Measurements from ENCODE around the gene PAIP2B. TPM values are rescaled to one million over a fixed set of nuclear protein-coding genes. Genes with fewer than 3 reads are reported as not detected.

The PAIP2B gene
- total and polyA plus RNA-seq, 4 donors: 1.4 to 10.4 (median 6.0) TPM

GRCh38 chr2:71208756-71209155 is 18.1 kb downstream of the PAIP2B start:
- TF ChIP-seq, protein P1, sequence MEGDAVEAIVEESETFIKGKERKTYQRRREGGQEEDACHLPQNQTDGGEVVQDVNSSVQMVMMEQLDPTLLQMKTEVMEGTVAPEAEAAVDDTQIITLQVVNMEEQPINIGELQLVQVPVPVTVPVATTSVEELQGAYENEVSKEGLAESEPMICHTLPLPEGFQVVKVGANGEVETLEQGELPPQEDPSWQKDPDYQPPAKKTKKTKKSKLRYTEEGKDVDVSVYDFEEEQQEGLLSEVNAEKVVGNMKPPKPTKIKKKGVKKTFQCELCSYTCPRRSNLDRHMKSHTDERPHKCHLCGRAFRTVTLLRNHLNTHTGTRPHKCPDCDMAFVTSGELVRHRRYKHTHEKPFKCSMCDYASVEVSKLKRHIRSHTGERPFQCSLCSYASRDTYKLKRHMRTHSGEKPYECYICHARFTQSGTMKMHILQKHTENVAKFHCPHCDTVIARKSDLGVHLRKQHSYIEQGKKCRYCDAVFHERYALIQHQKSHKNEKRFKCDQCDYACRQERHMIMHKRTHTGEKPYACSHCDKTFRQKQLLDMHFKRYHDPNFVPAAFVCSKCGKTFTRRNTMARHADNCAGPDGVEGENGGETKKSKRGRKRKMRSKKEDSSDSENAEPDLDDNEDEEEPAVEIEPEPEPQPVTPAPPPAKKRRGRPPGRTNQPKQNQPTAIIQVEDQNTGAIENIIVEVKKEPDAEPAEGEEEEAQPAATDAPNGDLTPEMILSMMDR (IDR thresholded peaks at IDR 0.05; ENCODE audit: control extremely low read depth, extremely low read depth): no peak
- Histone ChIP-seq H3K9ac (ENCODE audit: insufficient read depth in 1 of 2, low read length in 2 of 2) (no peak overlapping the region), H3K27ac (ENCODE audit: low read depth in 1 of 2, low read length in 1 of 2) (no peak overlapping the region), H3K9me3 (ENCODE audit: control insufficient read depth in 4 of 4, insufficient read depth in 3 of 4, low read length in 3 of 4) (peaks cover 0 to 2% (median 0%) of the 10 kb centered on the region in 4 donors), H3K4me1 (ENCODE audit: control insufficient read depth in 5 of 5, insufficient read depth in 5 of 5, low read length in 5 of 5) (peaks cover 0 to 4% (median 0%) of the 10 kb centered on the region in 5 donors), H3K27me3 (ENCODE audit: control insufficient read depth in 3 of 3, insufficient read depth in 3 of 3, low read length in 2 of 3) (no peaks in the 10 kb centered on the region), H3K36me3 (ENCODE audit: control insufficient read depth in 4 of 4, insufficient read depth in 4 of 4, low read length in 4 of 4) (peaks cover 0 to 2% (median 0%) of the 10 kb centered on the region in 4 donors), H3K4me3 (no peak overlapping the region)
- DNase-seq: no peak
- WGBS, 2 donors: 43 to 76% methylated on average over 2 of the region's 2 CpGs
- ATAC-seq (ENCODE audit: insufficient read depth, low FRiP score): no peak

GRCh38 chr2:71207601-71208000 is 19.3 kb downstream of the PAIP2B start:
- no peak overlapping the region for H3K27ac ChIP-seq (ENCODE audit: low read depth in 1 of 2, low read length in 1 of 2)
- H3K9ac ChIP-seq (ENCODE audit: insufficient read depth in 1 of 2, low read length in 2 of 2): no peak overlapping the region
- ATAC-seq (ENCODE audit: insufficient read depth, low FRiP score): no peak
- H3K27me3 ChIP-seq (ENCODE audit: control insufficient read depth in 3 of 3, insufficient read depth in 3 of 3, low read length in 2 of 3): no peaks in the 10 kb centered on the region
- H3K4me1 ChIP-seq (ENCODE audit: control insufficient read depth in 5 of 5, insufficient read depth in 5 of 5, low read length in 5 of 5): peaks cover 0 to 4% (median 0%) of the 10 kb centered on the region in 5 donors
- H3K36me3 ChIP-seq (ENCODE audit: control insufficient read depth in 4 of 4, insufficient read depth in 4 of 4, low read length in 4 of 4): peaks cover 0 to 2% (median 0%) of the 10 kb centered on the region in 4 donors
- WGBS, 2 donors: 86 to 89% methylated on average over 1 of the region's 1 CpG
- H3K9me3 ChIP-seq (ENCODE audit: control insufficient read depth in 4 of 4, insufficient read depth in 3 of 4, low read length in 3 of 4): peaks cover 0 to 2% (median 0%) of the 10 kb centered on the region in 4 donors
- no peak for DNase-seq
- no peak overlapping the region for H3K4me3 ChIP-seq
- TF ChIP-seq, protein P1 (IDR thresholded peaks at IDR 0.05; ENCODE audit: control extremely low read depth, extremely low read depth): no peak

GRCh38 chr2:71206271-71206670 is 20.6 kb downstream of the PAIP2B start:
- no peak for DNase-seq
- Histone ChIP-seq H3K4me3 (no peak overlapping the region), H3K9ac (ENCODE audit: insufficient read depth in 1 of 2, low read length in 2 of 2) (no peak overlapping the region), H3K27ac (ENCODE audit: low read depth in 1 of 2, low read length in 1 of 2) (no peak overlapping the region), H3K27me3 (ENCODE audit: control insufficient read depth in 3 of 3, insufficient read depth in 3 of 3, low read length in 2 of 3) (no peaks in the 10 kb centered on the region), H3K9me3 (ENCODE audit: control insufficient read depth in 4 of 4, insufficient read depth in 3 of 4, low read length in 3 of 4) (peaks cover 0 to 2% (median 0%) of the 10 kb centered on the region in 4 donors), H3K36me3 (ENCODE audit: control insufficient read depth in 4 of 4, insufficient read depth in 4 of 4, low read length in 4 of 4) (peaks cover 0 to 6% (median 2%) of the 10 kb centered on the region in 4 donors), H3K4me1 (ENCODE audit: control insufficient read depth in 5 of 5, insufficient read depth in 5 of 5, low read length in 5 of 5) (peaks cover 0 to 4% (median 0%) of the 10 kb centered on the region in 5 donors)
- no peak for ATAC-seq (ENCODE audit: insufficient read depth, low FRiP score)
- TF ChIP-seq, protein P1 (IDR thresholded peaks at IDR 0.05; ENCODE audit: control extremely low read depth, extremely low read depth): no peak

DNA sequence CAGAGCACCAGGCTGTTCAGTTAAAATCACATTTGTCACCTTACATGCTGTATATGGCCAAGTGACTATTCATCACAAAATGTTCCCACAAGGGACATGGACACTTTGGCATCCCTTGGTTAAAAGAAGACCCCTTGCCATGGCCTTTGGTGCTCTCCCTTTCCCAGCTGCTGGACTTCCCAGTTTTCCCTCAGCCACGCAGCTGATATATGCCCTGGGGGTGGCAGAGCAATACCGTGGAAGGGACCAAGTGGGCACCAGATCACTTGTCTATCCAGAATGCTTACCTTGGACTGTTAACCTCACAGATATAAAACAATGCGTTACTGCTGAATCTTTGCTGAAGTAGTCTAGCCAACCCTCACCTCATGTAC is 35.3 kb downstream of the PAIP2B start:
- ATAC-seq (ENCODE audit: insufficient read depth, low FRiP score) (no peak), DNase-seq (no peak)
- WGBS, 2 donors: 57 to 88% methylated on average over 3 of the region's 3 CpGs
- Histone ChIP-seq H3K27me3 (ENCODE audit: control insufficient read depth in 3 of 3, insufficient read depth in 3 of 3, low read length in 2 of 3) (no peaks in the 10 kb centered on the region), H3K27ac (ENCODE audit: low read depth in 1 of 2, low read length in 1 of 2) (no peak overlapping the region), H3K4me1 (ENCODE audit: control insufficient read depth in 5 of 5, insufficient read depth in 5 of 5, low read length in 5 of 5) (no peaks in the 10 kb centered on the region), H3K9ac (ENCODE audit: insufficient read depth in 1 of 2, low read length in 2 of 2) (no peak overlapping the region), H3K4me3 (no peak overlapping the region), H3K9me3 (ENCODE audit: control insufficient read depth in 4 of 4, insufficient read depth in 3 of 4, low read length in 3 of 4) (no peaks in the 10 kb centered on the region), H3K36me3 (ENCODE audit: control insufficient read depth in 4 of 4, insufficient read depth in 4 of 4, low read length in 4 of 4) (peaks cover 0 to 14% (median 2%) of the 10 kb centered on the region in 4 donors)
- TF ChIP-seq, protein P1 (IDR thresholded peaks at IDR 0.05; ENCODE audit: control extremely low read depth, extremely low read depth): no peak
